ENCODE data around the gene THRB. TPM values are rescaled to one million over a fixed set of nuclear protein-coding genes. Genes with fewer than 3 reads are reported as not detected.
A peak's percentile ranks its signal among the peaks of the same experiment; 100 is the strongest.

Gene THRB
- total and polyA plus RNA-seq, 12 donors, result 3.8 to 32.8 (median 26.0) TPM

DNA sequence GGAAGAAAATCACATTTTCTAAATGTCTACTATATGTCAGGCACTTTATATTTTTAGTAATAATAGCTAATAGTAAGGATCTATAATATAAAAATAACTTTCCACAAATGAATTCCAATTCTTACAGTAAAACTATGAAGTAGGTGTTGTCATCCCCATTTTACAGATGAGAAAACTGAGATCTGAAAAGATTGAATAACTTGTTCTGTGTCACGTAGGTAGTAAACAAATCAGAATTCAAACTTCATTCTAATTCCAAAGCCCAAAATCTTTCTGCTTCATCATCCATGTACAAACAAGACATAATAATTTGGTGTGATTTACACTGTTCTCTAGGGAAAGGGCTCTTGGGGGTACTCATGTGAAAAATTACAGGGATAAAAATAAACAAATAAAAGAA is 130.3 kb downstream of the THRB start:
- H3K4me3 ChIP-seq, result no peak overlapping the region
- H3K36me3 ChIP-seq, result no peaks in the 10 kb centered on the region
- intact Hi-C loops (cut with DNase I), result loop anchor here in 4 of 10 donors (2.0 to 10.0 kb wide), 3 partner anchors 130 to 220 kb away; partner anchors contain the start of gene THRB (in 3 of the 4)
- WGBS, 2 donors, result 92 to 98% methylated on average over 1 of the region's 1 CpG
- TF ChIP-seq, protein P1, sequence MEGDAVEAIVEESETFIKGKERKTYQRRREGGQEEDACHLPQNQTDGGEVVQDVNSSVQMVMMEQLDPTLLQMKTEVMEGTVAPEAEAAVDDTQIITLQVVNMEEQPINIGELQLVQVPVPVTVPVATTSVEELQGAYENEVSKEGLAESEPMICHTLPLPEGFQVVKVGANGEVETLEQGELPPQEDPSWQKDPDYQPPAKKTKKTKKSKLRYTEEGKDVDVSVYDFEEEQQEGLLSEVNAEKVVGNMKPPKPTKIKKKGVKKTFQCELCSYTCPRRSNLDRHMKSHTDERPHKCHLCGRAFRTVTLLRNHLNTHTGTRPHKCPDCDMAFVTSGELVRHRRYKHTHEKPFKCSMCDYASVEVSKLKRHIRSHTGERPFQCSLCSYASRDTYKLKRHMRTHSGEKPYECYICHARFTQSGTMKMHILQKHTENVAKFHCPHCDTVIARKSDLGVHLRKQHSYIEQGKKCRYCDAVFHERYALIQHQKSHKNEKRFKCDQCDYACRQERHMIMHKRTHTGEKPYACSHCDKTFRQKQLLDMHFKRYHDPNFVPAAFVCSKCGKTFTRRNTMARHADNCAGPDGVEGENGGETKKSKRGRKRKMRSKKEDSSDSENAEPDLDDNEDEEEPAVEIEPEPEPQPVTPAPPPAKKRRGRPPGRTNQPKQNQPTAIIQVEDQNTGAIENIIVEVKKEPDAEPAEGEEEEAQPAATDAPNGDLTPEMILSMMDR (IDR thresholded peaks at IDR 0.05), result no peak
- H3K27me3 ChIP-seq, result no peaks in the 10 kb centered on the region
- H3K27ac ChIP-seq, result peak overlapping the region in 1 of 10 donors; percentile 55
- H3K4me1 ChIP-seq, result peaks cover 0 to 37% (median 19%) of the 10 kb centered on the region in 9 donors
- DNase-seq, result no peak
- ATAC-seq, result no peak
- H3K9me3 ChIP-seq, result no peaks in the 10 kb centered on the region

- ATAC-seq, result no peak
- Histone ChIP-seq H3K9me3 (no peaks in the 10 kb centered on the region), H3K36me3 (no peaks in the 10 kb centered on the region), H3K4me1 (peaks cover 0 to 41% (median 20%) of the 10 kb centered on the region in 9 donors), H3K27me3 (no peaks in the 10 kb centered on the region), H3K27ac (no peak overlapping the region), H3K4me3 (no peak overlapping the region)
- DNase-seq, result no peak
- TF ChIP-seq, protein P1 (IDR thresholded peaks at IDR 0.05), result no peak
- intact Hi-C loops (cut with DNase I), result loop anchor here in 3 of 10 donors (10.0 kb wide), 2 partner anchors 132 to 222 kb away; partner anchors contain the start of gene THRB (in 2 of the 3)
- 42 to 52% methylated on average over 1 of the region's 1 CpG for WGBS, 2 donors
Measured at GRCh38 chr3:24363242-24363641, 131.4 kb downstream of the THRB start.

- intact Hi-C loops (cut with DNase I), result loop anchor here in 3 of 10 donors (10.0 kb wide), 2 partner anchors 133 to 223 kb away; partner anchors contain the start of gene THRB (in 2 of the 3)
- TF ChIP-seq, protein P1 (IDR thresholded peaks at IDR 0.05), result no peak
- WGBS, 2 donors, result 74 to 80% methylated on average over 2 of the region's 2 CpGs
Measured at GRCh38 chr3:24361623-24362022, 133.0 kb downstream of the THRB start.

GRCh38 chr3:24360957-24361356 is 133.7 kb downstream of the THRB start:
- Histone ChIP-seq H3K27me3 (no peaks in the 10 kb centered on the region), H3K4me3 (no peak overlapping the region), H3K4me1 (peaks cover 0 to 46% (median 24%) of the 10 kb centered on the region in 9 donors), H3K9me3 (no peaks in the 10 kb centered on the region), H3K27ac (no peak overlapping the region), H3K36me3 (no peaks in the 10 kb centered on the region)
- ATAC-seq (no peak), DNase-seq (no peak)
- intact Hi-C loops (cut with DNase I), result loop anchor here in 3 of 10 donors (10.0 kb wide), 2 partner anchors 134 to 224 kb away; partner anchors contain the start of gene THRB (in 2 of the 3)
- TF ChIP-seq, protein P1 (IDR thresholded peaks at IDR 0.05), result no peak

More at GRCh38 chr3:24361623-24362022, 133.0 kb downstream of the THRB start:
- Histone ChIP-seq H3K4me1 (peaks cover 0 to 48% (median 26%) of the 10 kb centered on the region in 9 donors), H3K27ac (no peak overlapping the region), H3K27me3 (no peaks in the 10 kb centered on the region), H3K4me3 (no peak overlapping the region), H3K9me3 (no peaks in the 10 kb centered on the region), H3K36me3 (no peaks in the 10 kb centered on the region)
- DNase-seq (no peak), ATAC-seq (no peak)
